ENCODE data around the gene CNTN4.
"Not testable (repeated sequence)": the region's sequence is repeated elsewhere in the genome, so short reads cannot be mapped to it uniquely, and the experiment has no call there.

The CNTN4 gene

DNA sequence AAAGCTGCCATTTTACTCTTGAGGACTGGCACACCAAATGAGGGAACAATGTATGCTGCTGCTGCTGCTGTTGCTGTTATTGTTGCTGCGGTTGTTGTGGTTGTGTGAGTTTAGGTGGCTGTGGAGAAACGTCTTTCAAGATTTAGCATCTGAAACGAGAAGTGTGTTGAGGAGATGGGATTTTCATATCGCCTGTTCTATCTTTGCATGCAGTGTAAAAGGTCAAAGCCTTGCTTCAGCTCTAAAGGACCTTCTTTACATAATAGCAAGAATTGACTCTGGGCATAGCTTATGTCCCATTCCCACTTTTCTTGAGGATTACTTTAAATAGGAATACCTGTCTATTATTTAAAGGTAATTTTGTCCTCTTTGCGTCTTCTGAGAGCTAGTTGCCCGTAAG is 436.1 kb downstream of the CNTN4 start:
- DNase-seq; H3K4me3 ChIP-seq (ENCODE audit: insufficient read depth in 1 of 2, low read depth in 1 of 2, low read length in 2 of 2); H2BK120ac ChIP-seq (ENCODE audit: low read depth, low read length); H3K9me3 ChIP-seq (ENCODE audit: control insufficient read depth, low read length); H3K79me1 ChIP-seq (replicated peaks; ENCODE audit: low read length, poor library complexity, severe bottlenecking); H3K18ac ChIP-seq (ENCODE audit: low read depth in 1 of 2, low read length in 2 of 2); H3K4me2 ChIP-seq (ENCODE audit: low read length, poor library complexity, severe bottlenecking); H3K9ac ChIP-seq (ENCODE audit: low read length); H3K4ac ChIP-seq (ENCODE audit: low read depth in 1 of 2, low read length in 2 of 2); H2BK12ac ChIP-seq (ENCODE audit: low read length in 2 of 2); H4K8ac ChIP-seq (ENCODE audit: low read length); H3K27me3 ChIP-seq (ENCODE audit: control insufficient read depth in 1 of 2, insufficient read depth in 1 of 2, low read length in 2 of 2); H2BK5ac ChIP-seq (ENCODE audit: low read depth, low read length, poor library complexity, severe bottlenecking); H3K27ac ChIP-seq (ENCODE audit: low read length, poor library complexity, severe bottlenecking); H3K14ac ChIP-seq (ENCODE audit: low read length in 2 of 2); H3K4me1 ChIP-seq (ENCODE audit: control insufficient read depth, insufficient read depth, low read depth, low read length); H2AK5ac ChIP-seq (ENCODE audit: low read length, severe bottlenecking); H3K36me3 ChIP-seq (ENCODE audit: control insufficient read depth in 1 of 2, insufficient read depth in 2 of 2, low read depth in 1 of 2, low read length in 2 of 2); H4K91ac ChIP-seq (ENCODE audit: low read length); H2BK15ac ChIP-seq (ENCODE audit: low read depth, poor library complexity, severe bottlenecking); H3K23ac ChIP-seq (ENCODE audit: low read length in 2 of 2); H2AFZ ChIP-seq (ENCODE audit: low read depth, low read length): not testable (repeated sequence)
- 94% methylated on average over 4 of the region's 6 CpGs for WGBS

- Histone ChIP-seq H2BK12ac (ENCODE audit: low read length in 2 of 2) (no peak overlapping the region), H2BK5ac (ENCODE audit: low read depth, low read length, poor library complexity, severe bottlenecking) (no peak overlapping the region), H3K14ac (ENCODE audit: low read length in 2 of 2) (no peak overlapping the region), H2AFZ (ENCODE audit: low read depth, low read length) (no peak overlapping the region), H3K27me3 (ENCODE audit: control insufficient read depth in 1 of 2, insufficient read depth in 1 of 2, low read length in 2 of 2) (no peaks in the 10 kb centered on the region), H2BK120ac (ENCODE audit: low read depth, low read length) (no peak overlapping the region), H3K36me3 (ENCODE audit: control insufficient read depth in 1 of 2, insufficient read depth in 2 of 2, low read depth in 1 of 2, low read length in 2 of 2) (no peaks in the 10 kb centered on the region), H3K4me1 (ENCODE audit: control insufficient read depth, insufficient read depth, low read depth, low read length) (no peaks in the 10 kb centered on the region), H3K4me2 (ENCODE audit: low read length, poor library complexity, severe bottlenecking) (no peak overlapping the region), H3K4me3 (ENCODE audit: insufficient read depth in 1 of 2, low read depth in 1 of 2, low read length in 2 of 2) (no peak overlapping the region), H2BK15ac (ENCODE audit: low read depth, poor library complexity, severe bottlenecking) (no peak overlapping the region), H4K8ac (ENCODE audit: low read length) (no peak overlapping the region), H3K23ac (ENCODE audit: low read length in 2 of 2) (no peak overlapping the region), H3K9me3 (ENCODE audit: control insufficient read depth, low read length) (peaks cover 7% of the 10 kb centered on the region), H4K91ac (ENCODE audit: low read length) (no peak overlapping the region), H3K27ac (ENCODE audit: low read length, poor library complexity, severe bottlenecking) (no peak overlapping the region), H3K79me1 (replicated peaks; ENCODE audit: low read length, poor library complexity, severe bottlenecking) (no peaks in the 10 kb centered on the region), H2AK5ac (ENCODE audit: low read length, severe bottlenecking) (no peak overlapping the region), H3K18ac (ENCODE audit: low read depth in 1 of 2, low read length in 2 of 2) (no peak overlapping the region), H3K4ac (ENCODE audit: low read depth in 1 of 2, low read length in 2 of 2) (no peak overlapping the region), H3K9ac (ENCODE audit: low read length) (no peak overlapping the region)
- no peak for DNase-seq
- WGBS = 100% methylated on average over 1 of the region's 1 CpG
Observed at GRCh38 chr3:2535206-2535605, 436.5 kb downstream of the CNTN4 start.

- Histone ChIP-seq H4K8ac (ENCODE audit: low read length) (no peak overlapping the region), H3K27me3 (ENCODE audit: control insufficient read depth in 1 of 2, insufficient read depth in 1 of 2, low read length in 2 of 2) (no peaks in the 10 kb centered on the region), H3K9me3 (ENCODE audit: control insufficient read depth, low read length) (peaks cover 7% of the 10 kb centered on the region), H3K18ac (ENCODE audit: low read depth in 1 of 2, low read length in 2 of 2) (no peak overlapping the region), H3K27ac (ENCODE audit: low read length, poor library complexity, severe bottlenecking) (no peak overlapping the region), H2BK120ac (ENCODE audit: low read depth, low read length) (no peak overlapping the region), H3K14ac (ENCODE audit: low read length in 2 of 2) (no peak overlapping the region), H3K4me1 (ENCODE audit: control insufficient read depth, insufficient read depth, low read depth, low read length) (no peaks in the 10 kb centered on the region), H2BK5ac (ENCODE audit: low read depth, low read length, poor library complexity, severe bottlenecking) (no peak overlapping the region), H2AK5ac (ENCODE audit: low read length, severe bottlenecking) (no peak overlapping the region), H2AFZ (ENCODE audit: low read depth, low read length) (no peak overlapping the region), H3K4me3 (ENCODE audit: insufficient read depth in 1 of 2, low read depth in 1 of 2, low read length in 2 of 2) (no peak overlapping the region), H3K79me1 (replicated peaks; ENCODE audit: low read length, poor library complexity, severe bottlenecking) (no peaks in the 10 kb centered on the region), H3K9ac (ENCODE audit: low read length) (no peak overlapping the region), H2BK15ac (ENCODE audit: low read depth, poor library complexity, severe bottlenecking) (no peak overlapping the region), H3K23ac (ENCODE audit: low read length in 2 of 2) (no peak overlapping the region), H4K91ac (ENCODE audit: low read length) (no peak overlapping the region), H3K36me3 (ENCODE audit: control insufficient read depth in 1 of 2, insufficient read depth in 2 of 2, low read depth in 1 of 2, low read length in 2 of 2) (no peaks in the 10 kb centered on the region), H3K4me2 (ENCODE audit: low read length, poor library complexity, severe bottlenecking) (no peak overlapping the region), H3K4ac (ENCODE audit: low read depth in 1 of 2, low read length in 2 of 2) (no peak overlapping the region), H2BK12ac (ENCODE audit: low read length in 2 of 2) (no peak overlapping the region)
- WGBS = no CpG with 5 or more reads among the region's 2 CpGs
- DNase-seq = no peak
Observed at GRCh38 chr3:2536575-2536974, 437.9 kb downstream of the CNTN4 start.

DNA sequence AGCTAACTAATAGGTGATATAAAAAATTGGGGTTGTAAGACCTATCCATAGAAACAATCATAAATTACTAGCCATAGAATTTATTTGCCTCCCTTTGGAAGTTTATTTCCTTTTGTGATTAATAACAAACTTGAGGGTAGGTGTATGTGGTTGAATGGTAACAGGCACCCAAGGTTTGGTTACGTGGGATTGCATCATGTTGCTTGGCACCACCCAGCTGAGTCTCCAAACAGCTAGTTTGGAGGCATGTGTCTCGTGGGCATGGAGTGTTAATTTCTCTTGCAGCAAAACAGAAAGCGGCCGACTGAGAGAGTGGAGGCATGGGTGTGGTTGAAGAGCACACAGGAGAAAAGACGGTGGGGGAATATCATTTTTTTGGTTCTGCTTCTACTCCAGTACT is 441.4 kb downstream of the CNTN4 start:
- H3K4ac ChIP-seq (ENCODE audit: low read depth in 1 of 2, low read length in 2 of 2) = no peak overlapping the region
- no peak overlapping the region for H3K4me3 ChIP-seq (ENCODE audit: insufficient read depth in 1 of 2, low read depth in 1 of 2, low read length in 2 of 2)
- H3K23ac ChIP-seq (ENCODE audit: low read length in 2 of 2) = no peak overlapping the region
- H3K4me1 ChIP-seq (ENCODE audit: control insufficient read depth, insufficient read depth, low read depth, low read length) = no peaks in the 10 kb centered on the region
- no peak overlapping the region for H2AFZ ChIP-seq (ENCODE audit: low read depth, low read length)
- H2BK12ac ChIP-seq (ENCODE audit: low read length in 2 of 2) = no peak overlapping the region
- no peak overlapping the region for H4K8ac ChIP-seq (ENCODE audit: low read length)
- H3K27ac ChIP-seq (ENCODE audit: low read length, poor library complexity, severe bottlenecking) = no peak overlapping the region
- H3K14ac ChIP-seq (ENCODE audit: low read length in 2 of 2) = no peak overlapping the region
- no peak overlapping the region for H3K18ac ChIP-seq (ENCODE audit: low read depth in 1 of 2, low read length in 2 of 2)
- H3K4me2 ChIP-seq (ENCODE audit: low read length, poor library complexity, severe bottlenecking) = no peak overlapping the region
- H3K9me3 ChIP-seq (ENCODE audit: control insufficient read depth, low read length) = peaks cover 6% of the 10 kb centered on the region
- no peaks in the 10 kb centered on the region for H3K27me3 ChIP-seq (ENCODE audit: control insufficient read depth in 1 of 2, insufficient read depth in 1 of 2, low read length in 2 of 2)
- no peaks in the 10 kb centered on the region for H3K79me1 ChIP-seq (replicated peaks; ENCODE audit: low read length, poor library complexity, severe bottlenecking)
- WGBS = 93% methylated on average over 5 of the region's 5 CpGs
- no peak overlapping the region for H2BK5ac ChIP-seq (ENCODE audit: low read depth, low read length, poor library complexity, severe bottlenecking)
- no peak overlapping the region for H3K9ac ChIP-seq (ENCODE audit: low read length)
- H2AK5ac ChIP-seq (ENCODE audit: low read length, severe bottlenecking) = no peak overlapping the region
- no peak overlapping the region for H2BK15ac ChIP-seq (ENCODE audit: low read depth, poor library complexity, severe bottlenecking)
- no peak overlapping the region for H4K91ac ChIP-seq (ENCODE audit: low read length)
- no peak for DNase-seq
- H2BK120ac ChIP-seq (ENCODE audit: low read depth, low read length) = no peak overlapping the region
- no peaks in the 10 kb centered on the region for H3K36me3 ChIP-seq (ENCODE audit: control insufficient read depth in 1 of 2, insufficient read depth in 2 of 2, low read depth in 1 of 2, low read length in 2 of 2)
